Measurements from ENCODE around the gene GPR146. TPM values are rescaled to one million over a fixed set of nuclear protein-coding genes. Genes with fewer than 3 reads are reported as not detected.

Gene GPR146
- total and polyA plus RNA-seq, 2 of the 8 experiments (the other 6 are each of a cell fraction or from before 2014, with no cell fraction given) = 1.8 to 2.7 TPM

DNA sequence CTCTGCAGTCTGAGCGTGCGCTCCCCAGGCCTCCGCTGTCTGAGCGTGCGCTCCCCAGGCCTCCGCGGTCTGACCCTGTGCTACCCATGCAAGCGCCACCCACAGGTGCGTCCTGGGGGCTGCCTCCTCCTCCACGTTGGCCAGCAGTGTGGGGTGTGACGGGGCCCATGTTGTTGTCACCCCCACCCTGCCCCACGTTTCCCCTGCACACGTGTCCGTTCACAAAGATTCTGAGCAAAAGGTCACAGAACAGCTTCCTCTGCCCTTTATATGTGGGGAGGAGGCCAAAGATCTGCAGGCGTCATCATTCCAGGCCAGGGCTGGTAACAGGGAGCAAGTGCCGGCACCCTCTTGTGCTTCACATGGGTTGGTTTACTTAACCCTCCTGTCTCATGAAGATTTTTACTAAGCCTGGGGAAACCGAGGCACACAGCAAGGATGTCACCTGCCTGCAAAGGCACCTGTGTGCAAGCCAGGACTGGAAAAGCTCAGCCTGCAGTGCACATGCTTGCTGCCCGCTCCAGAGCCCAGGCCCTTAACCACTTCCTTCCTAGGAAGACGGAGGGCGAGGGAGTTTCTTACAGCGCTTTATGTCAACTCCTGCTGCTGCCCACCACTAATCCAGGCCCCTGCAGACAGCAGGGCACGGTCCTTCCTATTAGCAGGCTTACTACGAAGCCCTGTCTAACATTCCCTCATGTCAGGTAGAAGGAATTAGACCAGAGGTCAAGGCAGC is 4.8 kb downstream of the GPR146 start:
- DNase-seq (ENCODE audit: low read depth in 1 of 2, low spot score in 2 of 2) = no peak
- no peak overlapping the region for H4K8ac ChIP-seq (ENCODE audit: extremely low read depth, insufficient read depth, low read length)
- H3K79me2 ChIP-seq (ENCODE audit: control insufficient read depth in 1 of 2, insufficient read depth in 2 of 2, low read length in 2 of 2) = no peaks in the 10 kb centered on the region
- ChIA-PET POLR2A (ENCODE audit: partially characterized antibody) (no interaction called here), CTCF (ENCODE audit: partially characterized antibody) (interaction anchor here (1.0 to 6.2 kb wide), 4 partner anchors 16 to 55 kb away, joined by 3 to 46 read pairs (median 20); no protein-coding TSS in a partner anchor)
- H2BK20ac ChIP-seq (ENCODE audit: low read length) = no peak overlapping the region
- no peak overlapping the region for H2BK5ac ChIP-seq (ENCODE audit: low read depth, low read length)
- H3K4ac ChIP-seq (replicated peaks; ENCODE audit: insufficient read length, low read depth, low read length) = no peak overlapping the region
- peaks cover 2% of the 10 kb centered on the region; the same call in 1 of the 2 replicates for H3K23me2 ChIP-seq (ENCODE audit: low read depth, low read length)
- no peak overlapping the region for H4K91ac ChIP-seq (replicated peaks; ENCODE audit: insufficient read length, low read length)
- H4K20me1 ChIP-seq (replicated peaks in 1 of 2; ENCODE audit: control insufficient read depth in 1 of 2, insufficient read depth in 2 of 2, low read length in 2 of 2) = peaks cover 0 to 11% of the 10 kb centered on the region in 2 experiments
- no peak overlapping the region for H3K56ac ChIP-seq (replicated peaks; ENCODE audit: insufficient read length, low read depth, low read length)
- no peak overlapping the region for H2AFZ ChIP-seq (ENCODE audit: low read length)
- no peaks in the 10 kb centered on the region for H3K27me3 ChIP-seq (replicated peaks in 1 of 4; ENCODE audit: control insufficient read depth in 3 of 4, extremely low read depth in 1 of 4, insufficient read depth in 3 of 4, low read length in 3 of 4)
- WGBS, 2 experiments (ENCODE audit: extremely low coverage in 1 of 2, insufficient coverage in 1 of 2, insufficient read length in 1 of 2, insufficient replicate concordance in 2 of 2, low coverage in 1 of 2, low lambda C conversion rate in 2 of 2, missing lambda C conversion rate in 1 of 2) = 89% methylated on average over 23 of the region's 23 CpGs; no CpG with 5 or more reads in 1 of the 2 experiments
- no peak for FAIRE-seq
- no peak overlapping the region for H2BK120ac ChIP-seq (replicated peaks; ENCODE audit: low read depth, low read length)
- no peak overlapping the region for H3K4me3 ChIP-seq (ENCODE audit: extremely low read depth in 1 of 4, insufficient read depth in 2 of 4, low read depth in 3 of 4, low read length in 4 of 4)
- no peak overlapping the region for H3K18ac ChIP-seq (ENCODE audit: extremely low read depth, low read length)
- no peak overlapping the region for H3K23ac ChIP-seq (ENCODE audit: insufficient read length)
- H3K9ac ChIP-seq (replicated peaks in 1 of 4; ENCODE audit: extremely low read depth in 1 of 4, low read depth in 3 of 4, low read length in 3 of 4) = no peak overlapping the region
- H3K36me3 ChIP-seq (ENCODE audit: control insufficient read depth in 2 of 4, insufficient read depth in 4 of 4, low read length in 3 of 4) = no peaks in the 10 kb centered on the region
- no peak overlapping the region for H3K27ac ChIP-seq (ENCODE audit: low read depth, low read length)
- H2BK12ac ChIP-seq (ENCODE audit: low read depth, low read length) = no peak overlapping the region
- H2AK5ac ChIP-seq (ENCODE audit: low read depth, low read length) = no peak overlapping the region
- H3K4me1 ChIP-seq (replicated peaks in 1 of 4; ENCODE audit: control insufficient read depth in 3 of 4, insufficient read depth in 4 of 4, low read length in 3 of 4) = peaks cover 8 to 26% (median 15%) of the 10 kb centered on the region in 4 experiments
- H3K4me2 ChIP-seq (ENCODE audit: insufficient read depth in 1 of 2, low read depth in 2 of 2, low read length in 2 of 2) = no peak overlapping the region
- H3K14ac ChIP-seq (ENCODE audit: insufficient read length) = no peak overlapping the region
- peaks cover 2% of the 10 kb centered on the region; the same call in 1 of the 2 replicates for H3K79me1 ChIP-seq (ENCODE audit: low read depth, low read length)
- H3K9me3 ChIP-seq (ENCODE audit: insufficient read depth in 2 of 2, low read depth in 1 of 2, low read length in 1 of 2) = no peaks in the 10 kb centered on the region
- no peak overlapping the region for H4K5ac ChIP-seq (ENCODE audit: insufficient read length, low read depth, low read length)
- H2BK15ac ChIP-seq (ENCODE audit: low read length) = no peak overlapping the region
- TF ChIP-seq RBBP5 (IDR thresholded peaks at IDR 0.05; ENCODE audit: borderline replicate concordance, low read depth, low read length) = no peak
- no peak for TF ChIP-seq GABPA (IDR thresholded peaks at IDR 0.05; ENCODE audit: borderline replicate concordance, insufficient read depth, low read length)
- TF ChIP-seq ZNF274 (IDR thresholded peaks at IDR 0.05; ENCODE audit: borderline replicate concordance, extremely low read depth, low read length) = no peak
- TF ChIP-seq SIN3A (conservative IDR thresholded peaks at IDR 0.05 in 1 of 2, IDR thresholded peaks at IDR 0.05 in 1 of 2; ENCODE audit: low read depth in 1 of 2, low read length in 2 of 2) = no peak
- no peak for TF ChIP-seq SUZ12 (IDR thresholded peaks at IDR 0.05; ENCODE audit: low read length)
- TF ChIP-seq TAF7 (optimal IDR thresholded peaks at IDR 0.05; ENCODE audit: borderline replicate concordance, low read depth, low read length) = no peak
- TF ChIP-seq CBX8 (IDR thresholded peaks at IDR 0.05; ENCODE audit: borderline replicate concordance, low read depth, low read length) = no peak
- TF ChIP-seq HDAC2 (IDR thresholded peaks at IDR 0.05; ENCODE audit: borderline replicate concordance in 1 of 2, low read depth in 2 of 2, low read length in 2 of 2) = no peak
- TF ChIP-seq RAD21 (IDR thresholded peaks at IDR 0.05 in 1 of 2, conservative IDR thresholded peaks at IDR 0.05 in 1 of 2; ENCODE audit: low read depth in 2 of 2, low read length in 2 of 2) = no peak
- no peak for TF ChIP-seq SIRT6 (IDR thresholded peaks at IDR 0.05; ENCODE audit: low read length)
- TF ChIP-seq SIX5 (IDR thresholded peaks at IDR 0.05; ENCODE audit: low read depth, low read length) = no peak

Measured in H1 (cell line).